NCI-H345 treated with DMSO at 0.1 percent for 48 hours (cell line): Measurements from ENCODE around the gene CPVL.
"Not testable (repeated sequence)": the region's sequence is repeated elsewhere in the genome, so short reads cannot be mapped to it uniquely, and the experiment has no call there.

Source experiments
- DNase-seq: peaks from one replicate; lab custom pipeline; 2025; ENCODE audit not compliant: unreplicated experiment; lab: John Stamatoyannopoulos, UW

CPVL gene

GRCh38 chr7:29122081-29122480, 24.3 kb downstream of the CPVL start:
- DNase-seq, result no peak

- no peak for DNase-seq
These were observed 25.4 kb downstream of the CPVL start for GRCh38 chr7:29120955-29121354.

GRCh38 chr7:29119538-29119937, 26.8 kb downstream of the CPVL start:
- DNase-seq, result no peak

- DNase-seq, result no peak
These were observed 29.8 kb downstream of the CPVL start for GRCh38 chr7:29116361-29117200.

GRCh38 chr7:29115753-29116152, 30.6 kb downstream of the CPVL start:
- no peak for DNase-seq

GRCh38 chr7:29115130-29115687, 31.1 kb downstream of the CPVL start:
- no peak for DNase-seq

GRCh38 chr7:29114266-29114665, 32.1 kb downstream of the CPVL start:
- DNase-seq, result not testable (repeated sequence)

- no peak for DNase-seq
These were observed 32.8 kb downstream of the CPVL start for GRCh38 chr7:29113384-29114102.

GRCh38 chr7:29112721-29113120, 33.6 kb downstream of the CPVL start:
- no peak for DNase-seq

- DNase-seq, result no peak
These were observed 36.4 kb downstream of the CPVL start for GRCh38 chr7:29109899-29110298.

- DNase-seq, result no peak
These were observed 37.0 kb downstream of the CPVL start for GRCh38 chr7:29109358-29109757.

GRCh38 chr7:29107056-29107455, 39.3 kb downstream of the CPVL start:
- DNase-seq, result no peak

- DNase-seq, result no peak
These were observed 39.7 kb downstream of the CPVL start for GRCh38 chr7:29106669-29106988.

GRCh38 chr7:29105752-29106668, 40.3 kb downstream of the CPVL start:
- DNase-seq, result peak; percentile 58

GRCh38 chr7:29105191-29105590, 41.1 kb downstream of the CPVL start:
- no peak for DNase-seq

GRCh38 chr7:29102558-29103151, 43.7 kb downstream of the CPVL start:
- DNase-seq, result peak; percentile 34

GRCh38 chr7:29100924-29101323, 45.4 kb downstream of the CPVL start:
- no peak for DNase-seq

- no peak for DNase-seq
These were observed 46.2 kb downstream of the CPVL start for GRCh38 chr7:29099896-29100847.

- DNase-seq, result no peak
These were observed 49.9 kb downstream of the CPVL start for GRCh38 chr7:29096446-29096730.
